GM12874 (cell line): ENCODE measurements around the gene CACFD1.

Source experiments
- CTCF ChIP-seq: IDR thresholded peaks from 2 replicates; pipeline ENCODE4 v1.5.1; 2011; ENCODE audit warnings: low read depth, mild to moderate bottlenecking, control low read depth, low read length, moderate library complexity; ENCODE audit not compliant: insufficient read depth

Gene CACFD1

GRCh38 chr9:133509179-133510083 lies 49.7 kb downstream of the CACFD1 start:
- TF ChIP-seq CTCF, result no peak

- TF ChIP-seq CTCF, result no peak
Measured at GRCh38 chr9:133510926-133511505, 51.2 kb downstream of the CACFD1 start.

GRCh38 chr9:133511607-133512006 lies 51.8 kb downstream of the CACFD1 start:
- TF ChIP-seq CTCF, result no peak

- no peak for TF ChIP-seq CTCF
Measured at GRCh38 chr9:133512253-133513213, 52.8 kb downstream of the CACFD1 start.

- TF ChIP-seq CTCF, result no peak
Measured at GRCh38 chr9:133513214-133514100, 53.7 kb downstream of the CACFD1 start.

GRCh38 chr9:133514460-133515239 lies 54.9 kb downstream of the CACFD1 start:
- TF ChIP-seq CTCF, result no peak
